Astrocyte of the cerebellum (primary cell): ENCODE measurements around the gene CTNNBIP1.
"Not testable (repeated sequence)": the region's sequence is repeated elsewhere in the genome, so short reads cannot be mapped to it uniquely, and the experiment has no call there.

Experiments used
- DNase-seq: peaks from one replicate; pipeline ENCODE4 v3.0.0-alpha.2; 2011; ENCODE audit warnings: low read depth
- H3K4me3 ChIP-seq: 2 replicates; pipeline ENCODE4 v1.5.1; 2011; ENCODE audit warnings: mild to moderate bottlenecking, low read depth, low read length, moderate library complexity
- CTCF ChIP-seq: IDR thresholded peaks from 2 replicates; pipeline ENCODE4 v1.5.1; 2012; ENCODE audit warnings: low read length, low read depth, moderate library complexity, mild to moderate bottlenecking; ENCODE audit errors: missing control alignments
- in situ Hi-C: cut with HindIII; loops from 2 replicates; pipeline ENCODE4 v1.10.0; 2017; ENCODE audit warnings: low sequenced_read_pairs

CTNNBIP1 gene

DNA sequence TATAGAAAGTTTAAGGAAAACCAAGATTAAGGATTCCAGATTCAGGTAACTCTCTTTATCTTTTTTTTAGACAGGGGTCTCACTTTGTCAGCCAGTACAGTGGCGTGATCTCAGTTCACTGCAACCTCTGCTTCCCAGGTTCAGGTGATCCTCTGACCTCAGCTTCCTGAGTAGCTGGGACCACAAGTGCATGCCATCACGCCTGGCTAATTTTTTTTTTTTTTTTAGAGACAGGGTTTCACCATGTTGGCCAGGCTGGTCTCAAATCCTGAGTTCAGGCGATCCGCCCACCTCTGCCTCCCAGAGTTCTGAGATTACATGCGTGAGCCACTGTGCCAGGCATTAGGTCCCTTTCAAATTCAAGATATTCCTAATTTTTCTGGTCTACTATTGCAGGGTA, 17.2 kb upstream of the CTNNBIP1 start:
- no peak for DNase-seq
- TF ChIP-seq CTCF: no peak
- in situ Hi-C loops: no loop called here

GRCh38 chr1:9922342-9922741, 12.3 kb upstream of the CTNNBIP1 start:
- TF ChIP-seq CTCF: no peak
- in situ Hi-C loops: no loop called here
- DNase-seq: no peak
- H3K4me3 ChIP-seq: no peak overlapping the region

More for the DNA sequence above, 17.2 kb upstream of the CTNNBIP1 start:
- H3K4me3 ChIP-seq: no peak overlapping the region

GRCh38 chr1:9920606-9921005, 10.5 kb upstream of the CTNNBIP1 start:
- no peak for DNase-seq
- no peak for TF ChIP-seq CTCF
- H3K4me3 ChIP-seq: no peak overlapping the region
- in situ Hi-C loops: no loop called here

DNA sequence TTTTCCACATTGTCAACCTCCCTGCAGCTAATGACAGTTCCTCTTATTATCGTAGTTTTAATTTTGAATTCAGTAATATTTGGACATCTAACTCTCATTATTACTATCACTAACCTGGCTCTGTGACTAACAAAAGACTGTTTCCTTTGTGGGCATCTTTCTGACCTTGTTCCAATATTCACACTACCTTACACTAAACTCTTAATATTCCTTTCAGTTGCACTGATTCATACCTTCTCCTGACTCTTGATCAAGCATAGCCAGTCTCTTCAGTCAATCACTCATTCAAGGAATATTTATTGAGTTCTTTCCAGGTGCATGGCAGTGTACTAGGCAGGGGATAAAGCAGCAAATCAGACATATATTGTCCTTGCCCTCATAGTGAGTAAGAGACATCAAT, 7.8 kb upstream of the CTNNBIP1 start:
- DNase-seq: no peak
- TF ChIP-seq CTCF: no peak
- in situ Hi-C loops: no loop called here
- no peak overlapping the region for H3K4me3 ChIP-seq

DNA sequence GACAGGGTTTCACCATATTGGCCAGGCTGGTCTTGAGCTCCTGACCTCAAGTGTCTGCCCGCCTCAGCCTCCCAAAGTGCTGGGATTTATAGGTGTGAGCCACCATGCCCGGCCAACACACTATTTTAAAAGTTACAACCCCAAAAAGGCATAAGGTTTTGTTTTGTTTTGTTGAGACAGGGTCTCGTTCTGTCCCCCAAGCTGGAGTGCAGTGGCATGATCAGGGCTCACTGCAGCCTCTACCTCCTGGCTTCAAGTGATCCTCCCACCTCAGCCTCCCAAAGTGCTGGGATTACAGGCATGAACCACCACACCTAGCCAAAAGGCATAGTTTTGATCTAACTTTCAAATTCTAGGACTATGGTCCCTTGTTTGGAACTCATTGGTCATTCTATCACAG, 7.4 kb upstream of the CTNNBIP1 start:
- not testable (repeated sequence) for DNase-seq

GRCh38 chr1:9916452-9916851, 6.4 kb upstream of the CTNNBIP1 start:
- no peak overlapping the region for H3K4me3 ChIP-seq
- no peak for DNase-seq
- in situ Hi-C loops: no loop called here
- TF ChIP-seq CTCF: no peak

More for the DNA sequence above, 7.4 kb upstream of the CTNNBIP1 start:
- H3K4me3 ChIP-seq, in situ Hi-C loops: not testable (repeated sequence)

- TF ChIP-seq CTCF: no peak
- H3K4me3 ChIP-seq: no peak overlapping the region
- DNase-seq: no peak
- in situ Hi-C loops: no loop called here
Measured at GRCh38 chr1:9914610-9914937, 4.5 kb upstream of the CTNNBIP1 start.
